Urothelium cell line (cell line): Measurements from ENCODE around the gene TBL1X.

Experiments used
- DNase-seq: peaks from one replicate; pipeline ENCODE4 v3.0.0; 2011; ENCODE audit warnings: low spot score, mixed read lengths
- FAIRE-seq: peaks from 2 replicates; lab custom pipeline; 2011; peaks lifted over from hg19 to GRCh38; lab: Jason Lieb, UNC

TBL1X gene

DNA sequence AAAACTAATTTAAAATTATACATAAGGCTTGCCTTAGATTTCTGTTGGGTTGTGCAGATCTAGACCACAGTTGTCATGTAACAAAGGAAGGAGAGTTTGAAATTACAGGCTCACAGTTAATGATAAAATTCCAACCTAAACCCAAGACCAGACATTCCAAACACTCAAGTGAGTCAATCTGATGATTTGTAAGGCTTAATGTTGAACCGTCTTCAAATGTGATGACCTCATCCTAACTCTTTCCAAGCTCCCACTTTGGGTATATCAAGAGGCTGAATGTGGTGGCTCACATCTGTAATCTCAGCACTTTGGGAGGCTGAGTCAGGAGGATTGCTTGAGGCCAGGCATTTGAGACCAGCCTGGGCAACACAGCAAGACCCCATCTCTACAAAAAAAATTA, 149.2 kb downstream of the TBL1X start:
- DNase-seq (peak; percentile 13), FAIRE-seq (no peak)

GRCh38 chrX:9619133-9619532, 154.3 kb downstream of the TBL1X start:
- DNase-seq (no peak), FAIRE-seq (no peak)

GRCh38 chrX:9619581-9619980, 154.7 kb downstream of the TBL1X start:
- DNase-seq (no peak), FAIRE-seq (no peak)

- no peak for DNase-seq
- FAIRE-seq = no peak
These were observed 157.3 kb downstream of the TBL1X start for GRCh38 chrX:9622128-9622527.

GRCh38 chrX:9626379-9626778, 161.5 kb downstream of the TBL1X start:
- DNase-seq = no peak
- FAIRE-seq = no peak

DNA sequence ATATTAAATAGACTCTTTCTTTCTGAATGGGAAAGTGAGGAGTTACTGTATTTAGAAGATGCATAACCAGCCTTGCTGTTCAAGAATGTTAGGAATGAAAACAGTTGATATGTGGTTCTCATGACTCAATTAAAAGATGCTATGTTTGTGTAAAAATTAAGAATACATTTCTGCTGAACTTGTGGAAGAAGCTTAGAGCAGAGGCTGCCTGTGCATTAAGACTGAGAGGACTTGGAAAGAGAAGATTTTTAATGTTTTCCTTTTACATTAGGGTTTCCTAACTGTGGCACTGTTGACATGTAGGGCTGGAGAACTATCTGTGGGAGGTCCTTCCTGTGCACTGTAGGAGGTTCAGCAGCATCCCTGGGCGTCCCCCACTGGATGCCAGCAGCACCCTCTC, 163.1 kb downstream of the TBL1X start:
- DNase-seq (no peak), FAIRE-seq (no peak)

- DNase-seq = no peak
- no peak for FAIRE-seq
These were observed 164.1 kb downstream of the TBL1X start for GRCh38 chrX:9628779-9629493.

GRCh38 chrX:9634551-9634950, 169.7 kb downstream of the TBL1X start:
- FAIRE-seq (no peak), DNase-seq (no peak)

DNA sequence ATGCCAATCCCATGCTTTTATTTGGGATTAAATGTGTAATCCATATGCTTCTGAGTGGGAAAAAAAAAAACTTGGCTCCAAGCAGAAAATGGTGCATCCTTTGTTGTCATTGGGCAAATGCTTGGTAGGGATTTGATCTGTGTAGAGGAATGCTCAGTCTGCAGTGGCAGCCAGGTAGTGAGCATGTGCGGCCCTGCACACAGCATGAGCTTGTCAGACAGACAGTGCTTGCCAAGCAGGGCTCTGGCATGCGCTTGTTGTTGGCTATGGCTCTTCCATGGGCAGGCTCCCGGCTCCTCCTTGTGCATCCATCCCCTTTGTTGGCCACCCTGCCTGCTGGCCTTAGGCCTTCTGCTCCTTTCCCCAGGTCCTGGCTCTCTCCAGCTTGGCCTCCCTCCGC, 170.5 kb downstream of the TBL1X start:
- DNase-seq = no peak
- FAIRE-seq = no peak

GRCh38 chrX:9635803-9636202, 170.9 kb downstream of the TBL1X start:
- DNase-seq = no peak
- no peak for FAIRE-seq

- DNase-seq (no peak), FAIRE-seq (no peak)
These were observed 174.0 kb downstream of the TBL1X start for GRCh38 chrX:9638871-9639270.

- DNase-seq (no peak), FAIRE-seq (no peak)
These were observed 177.6 kb downstream of the TBL1X start for GRCh38 chrX:9642270-9642995.

DNA sequence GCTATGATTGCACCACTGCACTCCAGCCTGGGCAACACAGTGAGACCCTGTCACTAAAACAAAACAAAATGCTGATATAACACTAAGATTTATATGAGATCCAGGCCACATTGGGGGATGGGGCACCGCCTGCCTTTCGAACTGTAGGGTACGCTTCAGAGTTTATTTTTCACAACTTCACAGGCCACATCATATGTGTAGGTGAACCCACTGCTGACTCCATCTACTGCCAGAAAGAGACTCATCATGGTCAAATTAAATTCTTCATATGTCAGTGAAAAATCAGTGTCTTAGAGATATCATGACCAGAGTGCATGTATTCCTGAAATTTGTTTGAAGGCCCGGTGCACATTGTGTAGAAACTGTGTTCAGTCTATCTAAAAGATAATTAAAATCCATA, 178.9 kb downstream of the TBL1X start:
- FAIRE-seq (no peak), DNase-seq (no peak)

- no peak for DNase-seq
- no peak for FAIRE-seq
These were observed 179.5 kb downstream of the TBL1X start for GRCh38 chrX:9644335-9644734.

DNA sequence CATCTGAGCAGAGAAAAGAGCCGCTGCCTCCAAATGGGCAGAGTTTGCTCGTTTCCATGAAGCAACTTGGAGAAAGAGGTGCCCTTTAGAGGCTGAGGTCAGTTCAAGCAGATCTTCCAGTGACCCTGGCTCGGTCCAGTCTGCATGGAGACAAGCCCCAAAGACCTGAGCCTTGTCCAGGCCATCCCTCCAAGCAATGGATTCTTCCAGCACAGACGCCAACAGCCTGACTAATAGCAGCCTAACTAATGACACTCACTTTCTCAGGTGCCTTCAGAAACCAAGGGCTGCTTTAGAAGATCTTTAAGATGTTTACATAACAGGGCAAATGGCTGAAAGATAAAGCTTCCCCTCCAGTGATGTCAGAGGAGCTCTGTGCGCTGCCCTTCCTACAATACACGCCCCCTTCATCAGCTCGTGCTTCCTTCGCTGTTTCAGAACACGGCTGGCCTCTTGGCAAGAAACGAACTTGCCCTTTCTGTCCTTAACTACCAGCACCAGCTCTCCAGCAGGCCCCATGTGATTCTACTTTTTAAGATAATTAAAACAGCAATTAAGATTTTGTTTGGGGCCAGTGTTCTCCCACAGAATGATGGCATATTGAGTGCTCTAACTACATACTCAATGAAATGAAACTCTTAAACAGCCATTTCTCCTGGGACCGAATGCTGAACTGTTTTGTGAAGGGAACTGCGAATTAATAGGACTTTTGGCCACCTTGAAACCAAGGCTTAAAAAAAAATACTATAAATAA, 181.8 kb downstream of the TBL1X start:
- DNase-seq (no peak), FAIRE-seq (no peak)

- no peak for FAIRE-seq
- DNase-seq = no peak
These were observed 182.6 kb downstream of the TBL1X start for GRCh38 chrX:9647431-9647830.

DNA sequence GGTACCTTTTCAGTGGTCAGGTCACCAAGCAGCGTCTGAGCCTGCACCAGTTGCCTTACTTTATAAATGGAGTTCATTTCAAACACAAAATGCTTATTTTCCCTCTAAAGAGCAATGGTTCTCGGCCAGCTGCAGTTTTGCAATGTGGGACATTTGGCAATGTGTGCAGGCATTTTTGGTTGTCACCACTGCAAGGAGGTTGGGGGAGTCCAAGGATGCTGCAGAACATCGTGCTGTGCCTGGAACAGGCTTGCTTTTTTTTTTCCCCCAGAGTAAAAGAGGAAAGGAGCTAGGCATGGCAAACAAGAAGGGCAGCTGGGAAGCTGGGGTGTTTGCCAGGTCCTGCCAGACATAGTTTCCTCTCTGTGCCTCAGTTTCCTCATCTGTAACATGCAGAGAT, 185.2 kb downstream of the TBL1X start:
- FAIRE-seq = no peak
- DNase-seq = no peak

- DNase-seq (no peak), FAIRE-seq (no peak)
These were observed 186.9 kb downstream of the TBL1X start for GRCh38 chrX:9651737-9652136.

GRCh38 chrX:9654929-9655328, 190.1 kb downstream of the TBL1X start:
- FAIRE-seq = no peak
- no peak for DNase-seq

DNA sequence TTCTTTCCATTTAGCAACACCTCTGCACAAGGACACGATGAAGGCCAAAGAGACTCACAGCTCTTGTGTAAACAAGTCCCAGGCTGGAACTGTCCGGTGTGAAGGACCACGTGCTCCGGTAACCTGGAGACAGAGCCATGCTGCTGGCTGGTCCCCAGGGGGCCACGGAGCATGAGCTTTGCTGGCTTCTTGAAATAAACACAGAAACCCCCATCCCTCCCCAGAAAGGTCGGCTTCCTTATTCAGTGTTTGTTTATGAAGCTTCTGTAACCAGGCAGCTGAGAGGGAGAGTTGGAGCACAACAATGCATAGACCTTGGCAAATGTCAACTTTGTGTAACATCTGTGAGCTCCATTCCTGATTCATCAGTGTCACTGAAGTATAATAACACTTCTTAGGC, 191.4 kb downstream of the TBL1X start:
- FAIRE-seq (no peak), DNase-seq (no peak)

DNA sequence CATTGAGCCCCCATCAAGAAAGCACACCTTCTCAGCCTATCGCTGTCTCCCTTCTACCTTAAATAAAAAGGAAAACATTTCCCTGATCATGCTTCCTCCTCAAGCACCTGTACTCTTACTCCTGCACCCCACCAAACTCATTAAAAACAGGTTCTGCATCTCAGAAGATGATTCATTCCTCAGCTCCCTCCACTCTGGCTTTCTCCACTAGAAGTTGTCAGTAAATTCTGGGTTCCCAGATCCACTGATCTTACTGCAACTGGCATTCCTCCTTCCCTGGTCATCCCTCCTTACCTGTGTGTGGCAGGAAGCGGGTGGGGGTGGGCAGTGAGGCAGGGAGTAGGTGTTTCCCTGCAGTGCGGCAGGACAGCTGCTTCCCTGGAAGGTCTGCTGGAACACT, 192.0 kb downstream of the TBL1X start:
- no peak for FAIRE-seq
- no peak for DNase-seq
